Spleen (tissue), 11 donors: ENCODE data around the gene TMEFF1. TPM values are rescaled to one million over a fixed set of nuclear protein-coding genes. Genes with fewer than 3 reads are reported as not detected.

Experiments
- DNase-seq: peaks from one replicate; pipeline ENCODE4 v3.0.0-alpha.2; 2020
- H3K27ac ChIP-seq, 8 donors: fragments of 200-600 bp; sonication (generic) in 7 of 8; 1 replicate in 4 of 8; 2 replicates in 4 of 8; pipeline versions ENCODE4 v1.5.0 to v1.8.0; 2016 to 2021; ENCODE audit warnings: inconsistent platforms in 4 of 8, mild to moderate bottlenecking in 4 of 8, moderate library complexity in 1 of 8
- H3K27me3 ChIP-seq, 7 donors: fragments of 200-600 bp; sonication (generic) in 6 of 7; replicated peaks in 1 of 7; 1 replicate in 4 of 7; 2 replicates in 3 of 7; pipeline versions ENCODE4 v1.5.0 to v1.8.0; 2016 to 2021; ENCODE audit warnings: inconsistent platforms in 3 of 7, mild to moderate bottlenecking in 1 of 7
- H3K36me3 ChIP-seq, 6 donors: fragments of 200-600 bp; sonication (generic) in 5 of 6; 1 replicate in 4 of 6; 2 replicates in 2 of 6; pipeline versions ENCODE4 v1.5.0 to v1.8.0; 2016 to 2021; ENCODE audit warnings: inconsistent platforms in 2 of 6
- H3K4me1 ChIP-seq, 6 donors: fragments of 200-600 bp; sonication (generic) in 5 of 6; 1 replicate in 3 of 6; 2 replicates in 3 of 6; pipeline versions ENCODE4 v1.5.0 to v1.8.0; 2016 to 2021; ENCODE audit warnings: inconsistent platforms in 3 of 6
- H3K4me3 ChIP-seq, 8 donors: fragments of 200-600 bp; sonication (generic) in 7 of 8; 1 replicate in 4 of 8; 2 replicates in 4 of 8; pipeline versions ENCODE4 v1.5.0 to v1.8.0; 2016 to 2021; ENCODE audit warnings: inconsistent platforms in 4 of 8, mild to moderate bottlenecking in 4 of 8, moderate library complexity in 2 of 8
- H3K9me3 ChIP-seq, 8 donors: fragments of 200-600 bp; sonication (generic) in 7 of 8; 1 replicate in 4 of 8; 2 replicates in 4 of 8; pipeline versions ENCODE4 v1.5.0 to v1.8.0; 2016 to 2021; ENCODE audit warnings: inconsistent platforms in 4 of 8
- CTCF ChIP-seq, 11 experiments: fragments of 200-600 bp in 7 of 11; fragments of 450-650 bp in 4 of 11; sonication (generic) in 4 of 11; IDR thresholded peaks in 8 of 11; conservative IDR thresholded peaks in 3 of 11; 1 replicate in 7 of 11; 2 replicates in 4 of 11; pipeline versions ENCODE4 v1.4.0 to v1.8.0; 2016 to 2021; ENCODE audit warnings: antibody characterized with exemption in 11 of 11, inconsistent platforms in 4 of 11, mild to moderate bottlenecking in 1 of 11
- POLR2A ChIP-seq, 3 donors: fragments of 450-650 bp; IDR thresholded peaks; one replicate each; pipeline ENCODE4 v1.5.1; 2017; ENCODE audit warnings: antibody characterized with exemption in 3 of 3, mild to moderate bottlenecking in 1 of 3
- POLR2AphosphoS5 ChIP-seq, 3 donors: sonication (generic); formaldehyde crosslinking; IDR thresholded peaks; one replicate each; pipeline ENCODE4 v1.5.1; 2017; ENCODE audit warnings: antibody characterized with exemption in 3 of 3
- WGBS, 5 donors: extraction: QIAGEN DNeasy Blood & Tissue Kit in 3 of 5; methylation state at CpG; one replicate each; pipeline versions ENCODE4 v1.1.5 to v1.1.7; 2013 to 2018; 5-methylcytosine and 5-hydroxymethylcytosine counted together
- intact Hi-C: fragments of 100-400 bp; cut with DNase I; formaldehyde crosslinking; loops from one replicate; pipeline ENCODE4 v1.15.0; 2023; ENCODE audit warnings: low total_unique reads
- polyA plus RNA-seq, 3 donors: library from polyadenylated mRNA; stranded (reverse); fragments of 200-250 nt; gene quantifications; one replicate each; pipeline ENCODE4 v1.2.1, GENCODE V29; 2013
- total RNA-seq, 7 donors: library from RNA; depleted of rRNA in 3 of 7; stranded (reverse); fragments of >200 nt in 3 of 7; fragmentation: NEBNext Ultra II Directional in 4 of 7; extraction: Animal tissue kit (Norgen Biotek cat#: 25700) in 4 of 7; gene quantifications; one replicate each; pipeline versions ENCODE4 v1.1.0 to v1.2.1, GENCODE V29; 2016 to 2021
- donor health status: healthy with polysubstance abuse.
- donor health status: DM: no; HTN: no; CAD: no; lungs with moderate emphysema.
- donor health status: DM: no; HTN: no; CAD: no.
- donor health status: Bipolar disorder and iron deficiency.
- donor health status: healthy.
- donor health status: DM: no; HTN: no; CAD: no.
- donor health status: DM: yes; HTN: yes; CAD: no.

Gene TMEFF1
- total and polyA plus RNA-seq, 10 donors: 0.03 to 0.13 (median 0.05) TPM; not detected in 7

- Histone ChIP-seq H3K36me3 (no peaks in the 10 kb centered on the region), H3K4me1 (no peaks in the 10 kb centered on the region), H3K27ac (no peak overlapping the region), H3K4me3 (no peak overlapping the region), H3K27me3 (peaks cover 0 to 7% (median 0%) of the 10 kb centered on the region in 7 donors), H3K9me3 (peaks cover 0 to 20% (median 4%) of the 10 kb centered on the region in 8 donors)
- DNase-seq: no peak
- 84 to 97% (median 95%) methylated on average over 1 of the region's 1 CpG for WGBS, 5 donors
- TF ChIP-seq POLR2AphosphoS5 (IDR thresholded peaks at IDR 0.05): no peak
- TF ChIP-seq CTCF (IDR thresholded peaks at IDR 0.05 in 8 of 11, conservative IDR thresholded peaks at IDR 0.05 in 3 of 11): no peak
- TF ChIP-seq POLR2A (IDR thresholded peaks at IDR 0.05): no peak
- intact Hi-C loops: no loop called here
Measured at GRCh38 chr9:100626949-100627348, 154.0 kb downstream of the TMEFF1 start.

Other genes with a start within 250 kb of the TMEFF1 start
- gene TEX10, start 120.2 kb upstream of the TMEFF1 start, total RNA-seq: 10 to 100 TPM; 15.9 to 26.0 (median 18.6) TPM
- 10 to 100 TPM in 2 of 3 donors, 1 to 10 TPM in 1; 8.6 to 10.8 (median 10.1) TPM for gene TEX10, start 120.2 kb upstream of the TMEFF1 start, polyA plus RNA-seq
- gene MSANTD3, start 46.0 kb upstream of the TMEFF1 start, total RNA-seq: 10 to 100 TPM in 6 of 7 donors, 1 to 10 TPM in 1; 7.4 to 20.8 (median 13.1) TPM
- 10 to 100 TPM in 1 of 3 donors, 1 to 10 TPM in 2; 8.7 to 10.4 (median 9.0) TPM for gene MSANTD3, start 46.0 kb upstream of the TMEFF1 start, polyA plus RNA-seq
- gene CAVIN4, start 104.9 kb downstream of the TMEFF1 start, total RNA-seq: under 1 TPM in 6 of 7 donors, not detected in 1; 0.10 to 0.43 (median 0.29) TPM
- under 1 TPM; 0.08 to 0.10 (median 0.09) TPM for gene CAVIN4, start 104.9 kb downstream of the TMEFF1 start, polyA plus RNA-seq